H1 (cell line): ENCODE measurements around the gene RIF1. TPM values are rescaled to one million over a fixed set of nuclear protein-coding genes. Genes with fewer than 3 reads are reported as not detected.

Source experiments
- CTCF ChIA-PET: fragments of 300-600 bp; sonication (Branson Sonifier 250); formaldehyde crosslinking; loops from one replicate; lab custom pipeline; 2021; ENCODE audit not compliant: partially characterized antibody; lab: Charles Lee
- POLR2A ChIA-PET: fragments of 300-600 bp; sonication (Branson Sonifier 250); formaldehyde crosslinking; loops from one replicate; lab custom pipeline; 2021; ENCODE audit warnings: inconsistent platforms; ENCODE audit not compliant: partially characterized antibody; lab: Charles Lee
- DNase-seq, 2 experiments: peaks; one replicate each; pipeline versions ENCODE4 v3.0.0 to v3.0.0-alpha.2; 2010 to 2022; ENCODE audit warnings: low spot score in 2 of 2, low read depth in 1 of 2, mixed read lengths in 1 of 2
- FAIRE-seq: peaks from 2 replicates; lab custom pipeline; 2011; peaks lifted over from hg19 to GRCh38; lab: Jason Lieb, UNC
- H2AFZ ChIP-seq: 2 replicates; pipeline ENCODE4 v1.8.1; 2012; ENCODE audit warnings: low read length, inconsistent platforms
- H2AK5ac ChIP-seq: 2 replicates; pipeline ENCODE4 v1.6.1; 2013; ENCODE audit warnings: low read depth, low read length
- H2BK120ac ChIP-seq: replicated peaks from 2 replicates; pipeline ENCODE3; 2013; ENCODE audit warnings: low read depth, low read length, inconsistent platforms
- H2BK12ac ChIP-seq: 2 replicates; pipeline ENCODE4 v1.6.1; 2013; ENCODE audit warnings: low read depth, low read length
- H2BK15ac ChIP-seq: 2 replicates; pipeline ENCODE4 v1.6.1; 2013; ENCODE audit warnings: low read length
- H2BK20ac ChIP-seq: 2 replicates; pipeline ENCODE4 v1.6.1; 2013; ENCODE audit warnings: low read length
- H2BK5ac ChIP-seq: 2 replicates; pipeline ENCODE4 v1.6.1; 2013; ENCODE audit warnings: low read depth, low read length
- H3K14ac ChIP-seq: 2 replicates; pipeline ENCODE4 v1.6.1; 2013; ENCODE audit warnings: inconsistent platforms; ENCODE audit not compliant: insufficient read length
- H3K18ac ChIP-seq: 2 replicates; pipeline ENCODE4 v1.6.1; 2013; ENCODE audit warnings: low read length; ENCODE audit errors: extremely low read depth
- H3K23ac ChIP-seq: 2 replicates; pipeline ENCODE4 v1.6.1; 2013; ENCODE audit warnings: inconsistent platforms; ENCODE audit not compliant: insufficient read length
- H3K23me2 ChIP-seq: 2 replicates; pipeline ENCODE4 v1.6.1; 2013; ENCODE audit warnings: low read depth, low read length
- H3K27ac ChIP-seq: 2 replicates; pipeline ENCODE4 v1.6.1; 2011; ENCODE audit warnings: low read depth, low read length, inconsistent platforms
- H3K27me3 ChIP-seq, 4 experiments: replicated peaks in 1 of 4; 1 replicate in 1 of 4; 2 replicates in 3 of 4; pipeline versions ENCODE4 v1.6.1 to v1.8.1; 2011 to 2013; ENCODE audit warnings: low read length in 3 of 4, mild to moderate bottlenecking in 3 of 4, inconsistent platforms in 2 of 4, mixed read lengths in 2 of 4, moderate library complexity in 1 of 4; ENCODE audit not compliant: control insufficient read depth in 3 of 4, insufficient read depth in 3 of 4; ENCODE audit errors: extremely low read depth in 1 of 4
- H3K36me3 ChIP-seq, 4 experiments: 2 replicates each; pipeline versions ENCODE4 v1.6.1 to v1.8.1; 2011 to 2013; ENCODE audit warnings: mild to moderate bottlenecking in 4 of 4, low read length in 3 of 4, moderate library complexity in 2 of 4, control low read depth in 1 of 4, inconsistent platforms in 1 of 4; ENCODE audit not compliant: insufficient read depth in 4 of 4, control insufficient read depth in 2 of 4
- H3K4ac ChIP-seq: replicated peaks from 2 replicates; pipeline ENCODE3; 2013; ENCODE audit warnings: low read length, low read depth, mixed read lengths, inconsistent platforms; ENCODE audit not compliant: insufficient read length
- H3K4me1 ChIP-seq, 4 experiments: replicated peaks in 1 of 4; 1 replicate in 1 of 4; 2 replicates in 3 of 4; pipeline versions ENCODE4 v1.6.1 to v1.8.1; 2011 to 2013; ENCODE audit warnings: low read length in 3 of 4, inconsistent platforms in 2 of 4, mixed read lengths in 1 of 4; ENCODE audit not compliant: insufficient read depth in 4 of 4, control insufficient read depth in 3 of 4
- H3K4me2 ChIP-seq, 2 experiments: 2 replicates each; pipeline versions ENCODE4 v1.6.1 to v1.8.1; 2011 to 2013; ENCODE audit warnings: low read depth in 2 of 2, low read length in 2 of 2, control low read depth in 1 of 2, inconsistent platforms in 1 of 2, mild to moderate bottlenecking in 1 of 2; ENCODE audit not compliant: insufficient read depth in 1 of 2
- H3K4me3 ChIP-seq, 4 experiments: fragments of 200-600, 300-600 bp in 1 of 4; sonication (generic), shearing (Covaris generic), sonication (Bioruptor Twin) in 1 of 4; 2 replicates each; pipeline versions ENCODE4 v1.5.1 to v1.8.1; 2011 to 2016; ENCODE audit warnings: low read length in 4 of 4, low read depth in 3 of 4, control low read depth in 2 of 4, inconsistent platforms in 2 of 4, mild to moderate bottlenecking in 2 of 4, mixed read lengths in 1 of 4, moderate library complexity in 1 of 4; ENCODE audit not compliant: insufficient read depth in 2 of 4; ENCODE audit errors: extremely low read depth in 1 of 4
- H3K56ac ChIP-seq: replicated peaks from 2 replicates; pipeline ENCODE3; 2013; ENCODE audit warnings: low read depth, mild to moderate bottlenecking, mixed read lengths, low read length, inconsistent platforms; ENCODE audit not compliant: insufficient read length
- H3K79me1 ChIP-seq: 2 replicates; pipeline ENCODE4 v1.6.1; 2013; ENCODE audit warnings: low read depth, low read length, control low read depth
- H3K79me2 ChIP-seq, 2 experiments: 2 replicates each; pipeline versions ENCODE4 v1.6.1 to v1.8.1; 2012 to 2013; ENCODE audit warnings: low read length in 2 of 2, mild to moderate bottlenecking in 2 of 2, inconsistent platforms in 1 of 2; ENCODE audit not compliant: insufficient read depth in 2 of 2, control insufficient read depth in 1 of 2
- H3K9ac ChIP-seq, 4 experiments: replicated peaks in 1 of 4; 1 replicate in 1 of 4; 2 replicates in 3 of 4; pipeline versions ENCODE4 v1.6.1 to v1.8.1; 2011 to 2013; ENCODE audit warnings: low read depth in 3 of 4, low read length in 3 of 4, control low read depth in 2 of 4, mild to moderate bottlenecking in 2 of 4, moderate library complexity in 2 of 4, inconsistent platforms in 1 of 4; ENCODE audit errors: extremely low read depth in 1 of 4
- H3K9me3 ChIP-seq, 2 experiments: 2 replicates each; pipeline versions ENCODE4 v1.6.1 to v1.8.1; 2012 to 2013; ENCODE audit warnings: mild to moderate bottlenecking in 2 of 2, moderate library complexity in 2 of 2, control low read depth in 1 of 2, inconsistent platforms in 1 of 2, low read depth in 1 of 2, low read length in 1 of 2, mixed read lengths in 1 of 2; ENCODE audit not compliant: insufficient read depth in 2 of 2
- H4K20me1 ChIP-seq, 2 experiments: replicated peaks in 1 of 2; 2 replicates each; pipeline versions ENCODE3 to v1.8.1; 2011 to 2013; ENCODE audit warnings: inconsistent platforms in 2 of 2, low read length in 2 of 2, mild to moderate bottlenecking in 1 of 2; ENCODE audit not compliant: insufficient read depth in 2 of 2, control insufficient read depth in 1 of 2
- H4K5ac ChIP-seq: 2 replicates; pipeline ENCODE4 v1.6.1; 2013; ENCODE audit warnings: low read length, low read depth, mixed read lengths, inconsistent platforms; ENCODE audit not compliant: insufficient read length
- H4K8ac ChIP-seq: 2 replicates; pipeline ENCODE4 v1.8.0; 2013; ENCODE audit warnings: mild to moderate bottlenecking, moderate library complexity, low read length, inconsistent platforms; ENCODE audit not compliant: insufficient read depth; ENCODE audit errors: extremely low read depth
- H4K91ac ChIP-seq: replicated peaks from 2 replicates; pipeline ENCODE3; 2013; ENCODE audit warnings: low read length, mixed read lengths, inconsistent platforms; ENCODE audit not compliant: insufficient read length
- EZH2 ChIP-seq: fragments of 200-600 bp; sonication (generic); IDR thresholded peaks from 2 replicates; pipeline ENCODE4 v1.7.1; 2012; ENCODE audit warnings: low read depth, mild to moderate bottlenecking, moderate library complexity, low read length, inconsistent platforms; ENCODE audit not compliant: severe bottlenecking
- FOSL1 ChIP-seq: IDR thresholded peaks from 2 replicates; pipeline ENCODE4 v1.6.1; 2011; ENCODE audit warnings: mild to moderate bottlenecking, low read depth, low read length, moderate library complexity; ENCODE audit not compliant: insufficient read depth
- HDAC2 ChIP-seq, 2 experiments: fragments of 300-600 bp in 1 of 2; sonication (generic) in 1 of 2; IDR thresholded peaks; 2 replicates each; pipeline ENCODE4 v1.6.1; 2011 to 2012; ENCODE audit warnings: low read depth in 2 of 2, low read length in 2 of 2, mild to moderate bottlenecking in 2 of 2, moderate library complexity in 2 of 2, borderline replicate concordance in 1 of 2, inconsistent platforms in 1 of 2
- JUND ChIP-seq: IDR thresholded peaks from 2 replicates; pipeline ENCODE4 v1.6.1; 2011; ENCODE audit warnings: mild to moderate bottlenecking, improper control_type of control experiment, low read length
- KDM1A ChIP-seq: fragments of 200-600, 300-600 bp; sonication (generic); IDR thresholded peaks from 2 replicates; pipeline ENCODE4 v1.7.1; 2016; ENCODE audit warnings: mild to moderate bottlenecking, low read length, borderline replicate concordance
- NRF1 ChIP-seq: IDR thresholded peaks from 2 replicates; pipeline ENCODE4 v1.6.1; 2011; ENCODE audit warnings: mild to moderate bottlenecking, low read depth, low read length, improper control_type of control experiment
- PHF8 ChIP-seq: fragments of 200-600 bp; sonication (generic); conservative IDR thresholded peaks from 2 replicates; pipeline ENCODE4 v1.7.1; 2012; ENCODE audit warnings: low read depth, mild to moderate bottlenecking, inconsistent platforms, low read length, moderate library complexity
- RNF2 ChIP-seq: fragments of 200-900, 300-1000 bp; sonication (generic); IDR thresholded peaks from 2 replicates; pipeline ENCODE4 v1.7.1; 2016; ENCODE audit warnings: borderline replicate concordance, low read depth, mild to moderate bottlenecking, antibody characterized with exemption, low read length; ENCODE audit not compliant: poor library complexity, severe bottlenecking; ENCODE audit errors: missing control alignments
- RXRA ChIP-seq: IDR thresholded peaks from 2 replicates; pipeline ENCODE4 v1.6.1; 2011; ENCODE audit warnings: low read depth, mild to moderate bottlenecking, low read length, moderate library complexity; ENCODE audit not compliant: insufficient read depth
- SP1 ChIP-seq: IDR thresholded peaks from 2 replicates; pipeline ENCODE4 v1.6.1; 2011; ENCODE audit warnings: low read depth, low read length
- TAF7 ChIP-seq: optimal IDR thresholded peaks from 2 replicates; pipeline ENCODE3; 2011; ENCODE audit warnings: low read depth, mild to moderate bottlenecking, inconsistent platforms, low read length, moderate library complexity, borderline replicate concordance
- WGBS, 2 experiments: shearing (Covaris generic) in 1 of 2; methylation state at CpG; one replicate each; pipeline versions ENCODE4 v1.1.6 to v1.1.7; 2013 to 2015; ENCODE audit warnings: low lambda C conversion rate in 2 of 2, mixed read lengths in 2 of 2, inconsistent platforms in 1 of 2, low coverage in 1 of 2, missing lambda C conversion rate in 1 of 2; ENCODE audit not compliant: insufficient replicate concordance in 2 of 2, insufficient coverage in 1 of 2, insufficient read length in 1 of 2; ENCODE audit errors: extremely low coverage in 1 of 2, missing lambda C conversion rate in 1 of 2; 5-methylcytosine and 5-hydroxymethylcytosine counted together
- polyA plus RNA-seq, 7 experiments: library from polyadenylated mRNA; depleted of rRNA in 3 of 7; stranded (reverse) in 5 of 7; unstranded in 2 of 7; fragments of >200 nt in 5 of 7; fragments of 200-250 nt in 2 of 7; gene quantifications; 1 replicate in 5 of 7; 2 replicates in 1 of 7; 4 replicates in 1 of 7; pipeline versions ENCODE4 v1.2.1 to v1.2.3, GENCODE V29; 2011 to 2013; ENCODE audit warnings: missing spikeins in 2 of 7, mixed read lengths in 2 of 7
- total RNA-seq: library from RNA; stranded (reverse); fragmentation: NEBNext Ultra II Directional; extraction: Animal tissue kit (Norgen Biotek cat#: 25700); gene quantifications from 2 replicates; pipeline ENCODE4 v1.2.1, GENCODE V29; 2021
- TF ChIP-seq, protein P1 (sequence below): IDR thresholded peaks from 2 replicates; pipeline ENCODE4 v1.6.1; 2011; ENCODE audit warnings: low read depth, mild to moderate bottlenecking, low read length; ENCODE audit not compliant: insufficient read depth

Gene RIF1
- total and polyA plus RNA-seq, 2 of the 8 experiments (the other 6 are each of a cell fraction or from before 2014, with no cell fraction given), result 9.5 to 104 TPM

DNA sequence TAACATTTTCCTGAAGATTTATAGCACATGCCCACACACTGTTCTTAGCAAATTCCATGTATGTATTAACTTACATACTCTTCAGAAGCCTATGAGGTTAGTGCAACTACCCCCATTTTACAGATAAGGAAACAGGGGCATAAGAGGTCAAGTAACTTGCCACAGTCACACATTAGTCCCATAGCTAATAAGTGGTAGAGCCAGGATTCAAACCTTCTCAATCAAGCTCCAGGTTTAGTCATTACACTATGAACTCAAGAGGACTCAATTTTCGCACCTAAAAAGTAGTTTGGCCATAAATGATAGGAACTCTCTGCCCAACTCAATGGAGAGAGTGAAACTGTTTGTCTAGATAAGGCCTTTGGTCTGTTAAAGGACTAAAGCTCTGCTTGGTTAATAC is 9.7 kb upstream of the RIF1 start:
- no peak overlapping the region for H2BK15ac ChIP-seq
- no peak for TF ChIP-seq JUND
- TF ChIP-seq NRF1, result no peak
- no peak for TF ChIP-seq RXRA
- TF ChIP-seq, protein P1, sequence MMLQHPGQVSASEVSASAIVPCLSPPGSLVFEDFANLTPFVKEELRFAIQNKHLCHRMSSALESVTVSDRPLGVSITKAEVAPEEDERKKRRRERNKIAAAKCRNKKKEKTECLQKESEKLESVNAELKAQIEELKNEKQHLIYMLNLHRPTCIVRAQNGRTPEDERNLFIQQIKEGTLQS, result no peak
- TF ChIP-seq SP1, result no peak
- no peak for TF ChIP-seq EZH2
- TF ChIP-seq FOSL1, result no peak
- TF ChIP-seq RNF2, result no peak
- no peak for TF ChIP-seq KDM1A
- no peak for TF ChIP-seq HDAC2 (IDR thresholded peaks at IDR 0.05; ENCODE audit: borderline replicate concordance in 1 of 2, low read depth in 2 of 2, low read length in 2 of 2)
- TF ChIP-seq PHF8, result no peak
- no peak for TF ChIP-seq TAF7

More for the DNA sequence above, 9.7 kb upstream of the RIF1 start:
- FAIRE-seq (no peak), DNase-seq (no peak)
- no peaks in the 10 kb centered on the region for H3K36me3 ChIP-seq
- no peak overlapping the region for H2AFZ ChIP-seq
- H2BK5ac ChIP-seq, result no peak overlapping the region
- no peak overlapping the region for H3K9ac ChIP-seq
- no peak overlapping the region for H3K14ac ChIP-seq
- no peak overlapping the region for H3K56ac ChIP-seq
- no peak overlapping the region for H2BK12ac ChIP-seq
- H4K8ac ChIP-seq, result no peak overlapping the region
- H3K4ac ChIP-seq, result no peak overlapping the region
- no peak overlapping the region for H3K23ac ChIP-seq
- no peaks in the 10 kb centered on the region for H3K4me1 ChIP-seq
- H4K5ac ChIP-seq, result no peak overlapping the region
- no peak overlapping the region for H3K27ac ChIP-seq
- no peak overlapping the region for H3K18ac ChIP-seq
- H2BK20ac ChIP-seq, result no peak overlapping the region
- H3K4me2 ChIP-seq, result no peak overlapping the region
- no peak overlapping the region for H4K91ac ChIP-seq
- H3K9me3 ChIP-seq, result no peaks in the 10 kb centered on the region
- H4K20me1 ChIP-seq, result no peaks in the 10 kb centered on the region
- ChIA-PET CTCF (no interaction called here), POLR2A (interaction anchor here (1.0 to 1.2 kb wide), 2 partner anchors 10 to 31 kb away, joined by 3 to 4 read pairs; partner anchors contain the start of gene RIF1)
- H3K79me2 ChIP-seq, result no peaks in the 10 kb centered on the region
- no peak overlapping the region for H2AK5ac ChIP-seq
- H3K4me3 ChIP-seq, result no peak overlapping the region
- H2BK120ac ChIP-seq, result no peak overlapping the region
- 89% methylated on average over 1 of the region's 1 CpG; no CpG with 5 or more reads in 1 of the 2 experiments for WGBS, 2 experiments
- H3K27me3 ChIP-seq, result no peaks in the 10 kb centered on the region
- no peaks in the 10 kb centered on the region for H3K79me1 ChIP-seq
- no peaks in the 10 kb centered on the region for H3K23me2 ChIP-seq
